B cell (primary cell): ENCODE results near the gene UGT1A5.

ENCODE experiments used
- EZH2 ChIP-seq: IDR thresholded peaks from 2 replicates; pipeline ENCODE4 v1.6.1; 2012; ENCODE audit warnings: borderline replicate concordance, low read depth, mild to moderate bottlenecking, moderate library complexity, low read length; ENCODE audit not compliant: insufficient read depth, poor library complexity, severe bottlenecking
- TF ChIP-seq, protein P1 (sequence below): fragments of 200-600 bp; IDR thresholded peaks from one replicate; pipeline ENCODE4 v1.8.0; 2022; ENCODE audit warnings: antibody characterized with exemption, mild to moderate bottlenecking

DNA sequence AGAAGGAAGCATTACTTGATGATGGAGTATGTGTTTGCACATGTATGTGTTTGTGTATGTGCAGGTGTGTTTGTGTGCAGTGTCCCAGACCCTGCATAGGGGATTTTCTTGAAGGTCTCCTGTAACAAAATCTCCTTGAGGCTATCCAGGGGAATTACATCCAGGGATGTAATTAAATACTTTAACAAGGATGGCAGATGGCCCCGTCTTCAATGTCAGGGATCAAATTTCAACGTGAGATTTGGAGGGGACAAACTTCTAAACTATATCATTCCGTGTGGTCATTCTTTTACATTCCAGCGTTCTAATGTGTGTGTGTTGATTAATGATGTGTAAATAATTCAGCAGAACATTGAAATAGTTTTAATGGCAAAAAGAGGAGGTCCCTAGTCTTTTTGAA, 37.7 kb upstream of the UGT1A5 start:
- TF ChIP-seq, protein P1, sequence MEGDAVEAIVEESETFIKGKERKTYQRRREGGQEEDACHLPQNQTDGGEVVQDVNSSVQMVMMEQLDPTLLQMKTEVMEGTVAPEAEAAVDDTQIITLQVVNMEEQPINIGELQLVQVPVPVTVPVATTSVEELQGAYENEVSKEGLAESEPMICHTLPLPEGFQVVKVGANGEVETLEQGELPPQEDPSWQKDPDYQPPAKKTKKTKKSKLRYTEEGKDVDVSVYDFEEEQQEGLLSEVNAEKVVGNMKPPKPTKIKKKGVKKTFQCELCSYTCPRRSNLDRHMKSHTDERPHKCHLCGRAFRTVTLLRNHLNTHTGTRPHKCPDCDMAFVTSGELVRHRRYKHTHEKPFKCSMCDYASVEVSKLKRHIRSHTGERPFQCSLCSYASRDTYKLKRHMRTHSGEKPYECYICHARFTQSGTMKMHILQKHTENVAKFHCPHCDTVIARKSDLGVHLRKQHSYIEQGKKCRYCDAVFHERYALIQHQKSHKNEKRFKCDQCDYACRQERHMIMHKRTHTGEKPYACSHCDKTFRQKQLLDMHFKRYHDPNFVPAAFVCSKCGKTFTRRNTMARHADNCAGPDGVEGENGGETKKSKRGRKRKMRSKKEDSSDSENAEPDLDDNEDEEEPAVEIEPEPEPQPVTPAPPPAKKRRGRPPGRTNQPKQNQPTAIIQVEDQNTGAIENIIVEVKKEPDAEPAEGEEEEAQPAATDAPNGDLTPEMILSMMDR: no peak
- no peak for TF ChIP-seq EZH2
